Activated CD4-positive, alpha-beta T cell treated with anti-CD3 and anti-CD28 coated beads, Interleukin-2, amount 10 ng/mL, durations not matched to agents 24 days and 14 days (primary cell): ENCODE measurements around the gene CENPL. TPM values are rescaled to one million over a fixed set of nuclear protein-coding genes. Genes with fewer than 3 reads are reported as not detected.
"Not testable (repeated sequence)": the region's sequence is repeated elsewhere in the genome, so short reads cannot be mapped to it uniquely, and the experiment has no call there.

Experiments used
- DNase-seq: peaks from one replicate; pipeline ENCODE4 v3.0.0; 2022
- H3K27ac Mint-ChIP-seq: one replicate; pipeline ENCODE4 v1.8.0; 2022; ENCODE audit warnings: mild to moderate bottlenecking, mixed read lengths
- H3K27me3 Mint-ChIP-seq: one replicate; pipeline ENCODE4 v1.8.0; 2022; ENCODE audit warnings: mixed read lengths
- H3K36me3 Mint-ChIP-seq: one replicate; pipeline ENCODE4 v1.8.0; 2022; ENCODE audit warnings: low read depth, mild to moderate bottlenecking, mixed read lengths
- H3K4me1 Mint-ChIP-seq: one replicate; pipeline ENCODE4 v1.8.0; 2021; ENCODE audit warnings: mixed read lengths
- H3K4me3 Mint-ChIP-seq: one replicate; pipeline ENCODE4 v1.8.0; 2022; ENCODE audit warnings: mild to moderate bottlenecking, moderate library complexity, mixed read lengths
- H3K9me3 Mint-ChIP-seq: one replicate; pipeline ENCODE4 v1.8.0; 2021; ENCODE audit warnings: mixed read lengths
- intact Hi-C: fragments of 100-400 bp; cut with micrococcal nuclease; formaldehyde crosslinking; loops from one replicate; pipeline ENCODE4 v1.15.1; 2023
- total RNA-seq: library from RNA; stranded (reverse); gene quantifications from 2 replicates; pipeline ENCODE4 v1.2.3, GENCODE V29; 2022

CENPL gene
- total RNA-seq, 1 donor from 2014 or later, result 23.2 TPM

DNA sequence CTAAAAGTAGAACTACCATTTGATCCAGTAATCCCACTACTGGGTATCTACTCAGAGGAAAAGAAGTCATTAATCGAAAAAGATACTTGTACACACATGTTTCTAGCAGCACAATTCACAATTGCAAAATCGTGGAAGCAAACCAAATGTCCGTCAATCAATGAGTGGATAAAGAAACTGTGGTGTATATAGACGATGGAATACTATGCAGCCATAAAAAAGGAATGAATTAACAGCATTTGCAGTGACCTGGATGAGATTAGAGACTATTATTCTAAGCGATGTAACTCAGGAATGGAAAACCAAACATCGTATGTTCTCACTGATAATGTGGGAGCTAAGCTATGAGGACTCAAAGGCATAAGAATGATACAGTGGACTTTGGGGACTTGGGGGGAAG lies 60.4 kb downstream of the CENPL start:
- not testable (repeated sequence) for H3K4me3 Mint-ChIP-seq, H3K4me1 Mint-ChIP-seq
- peaks cover 36% of the 10 kb centered on the region for H3K9me3 Mint-ChIP-seq

DNA sequence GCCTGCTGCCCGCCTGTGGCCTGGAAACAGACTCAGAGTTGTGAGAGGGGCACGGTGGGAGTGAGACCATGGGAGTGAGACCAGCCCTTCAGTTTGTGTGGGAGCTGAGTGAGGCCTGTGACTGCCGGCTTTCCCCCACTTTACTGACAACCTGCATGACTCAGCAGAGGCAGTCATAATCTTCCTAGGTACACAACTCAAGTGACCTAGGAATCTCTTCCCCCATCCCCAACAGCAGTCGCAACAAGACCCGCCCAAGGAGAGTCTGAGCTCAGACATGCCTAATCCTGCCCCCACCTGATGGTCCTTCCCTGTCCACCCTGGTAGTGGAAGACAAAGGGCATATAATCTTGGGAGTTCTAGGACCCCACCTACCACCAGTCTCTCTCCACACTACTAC lies 65.7 kb downstream of the CENPL start:
- Mint-ChIP-seq H3K36me3 (peaks cover 78% of the 10 kb centered on the region), H3K9me3 (peaks cover 32% of the 10 kb centered on the region), H3K27ac (no peak overlapping the region), H3K4me3 (no peak overlapping the region), H3K27me3 (no peaks in the 10 kb centered on the region), H3K4me1 (peaks cover 3% of the 10 kb centered on the region)
- DNase-seq, result no peak
- intact Hi-C loops, result no loop called here

More for the DNA sequence above, 60.4 kb downstream of the CENPL start:
- H3K36me3 Mint-ChIP-seq, result peaks cover 63% of the 10 kb centered on the region
- H3K27me3 Mint-ChIP-seq, intact Hi-C loops, H3K27ac Mint-ChIP-seq, DNase-seq: not testable (repeated sequence)

DNA sequence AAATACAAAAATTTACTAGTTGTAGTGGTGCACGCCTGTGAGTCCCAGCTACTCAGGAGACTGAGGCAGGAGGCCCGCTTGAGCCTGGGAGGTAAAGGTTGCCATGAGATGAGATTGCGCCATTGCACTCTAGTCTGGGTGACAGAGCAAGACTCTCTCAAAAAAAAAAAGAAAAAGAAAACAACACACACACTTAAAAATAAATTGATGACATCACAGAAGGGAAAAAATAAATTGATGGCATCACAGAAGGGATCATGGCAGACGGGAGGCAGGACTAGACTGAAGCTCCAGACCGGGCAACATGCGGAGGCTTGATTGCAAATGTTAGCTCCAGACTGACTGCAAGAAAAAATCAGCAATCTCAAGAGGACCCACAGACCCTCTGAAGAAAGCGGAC lies 66.6 kb downstream of the CENPL start:
- Mint-ChIP-seq H3K27me3 (no peaks in the 10 kb centered on the region), H3K4me1 (peaks cover 3% of the 10 kb centered on the region), H3K4me3 (no peak overlapping the region), H3K9me3 (peaks cover 29% of the 10 kb centered on the region), H3K36me3 (peaks cover 78% of the 10 kb centered on the region), H3K27ac (no peak overlapping the region)
- DNase-seq, result no peak
- intact Hi-C loops, result no loop called here

DNA sequence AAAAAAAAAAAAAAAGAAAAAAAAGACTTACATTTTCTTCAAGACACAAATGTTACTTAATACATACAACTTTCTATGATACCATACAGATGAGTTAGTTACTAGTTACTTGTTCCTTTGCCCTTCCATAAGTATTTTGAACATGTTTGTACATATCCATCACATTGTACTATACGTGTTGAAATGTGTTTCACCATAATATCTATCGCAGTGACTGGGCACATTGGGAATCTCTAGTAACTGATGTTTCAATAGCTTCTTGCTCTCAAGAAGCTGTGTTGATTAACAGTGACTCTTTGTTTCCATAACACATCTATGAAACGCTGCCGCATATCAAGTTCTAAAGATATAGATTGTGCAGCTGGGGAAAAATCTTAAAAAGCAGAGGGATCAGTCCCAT lies 67.0 kb downstream of the CENPL start:
- Mint-ChIP-seq H3K27ac (no peak overlapping the region), H3K4me3 (no peak overlapping the region), H3K9me3 (peaks cover 29% of the 10 kb centered on the region), H3K36me3 (peaks cover 74% of the 10 kb centered on the region), H3K27me3 (no peaks in the 10 kb centered on the region), H3K4me1 (peaks cover 3% of the 10 kb centered on the region)
- DNase-seq, result no peak
- intact Hi-C loops, result no loop called here

DNA sequence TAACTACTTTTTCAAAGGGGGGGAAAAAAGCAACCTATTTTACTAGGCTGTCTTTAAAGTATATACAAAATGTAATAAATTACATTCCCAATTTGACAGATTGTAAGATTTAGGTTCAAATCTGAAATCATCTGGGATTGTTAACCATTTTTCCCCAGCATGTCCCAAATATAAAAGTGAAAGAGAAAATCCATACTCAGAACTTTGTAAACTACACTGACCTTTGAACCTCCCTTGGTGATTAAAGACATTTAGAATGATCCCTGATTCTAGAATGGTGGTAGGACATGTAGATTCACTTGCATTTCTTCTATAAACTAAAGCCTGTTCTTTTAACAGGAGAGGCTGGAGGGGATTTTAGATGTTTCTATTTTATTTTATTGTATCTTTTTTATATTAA lies 70.9 kb downstream of the CENPL start:
- Mint-ChIP-seq H3K4me3 (no peak overlapping the region), H3K4me1 (no peaks in the 10 kb centered on the region), H3K36me3 (peaks cover 44% of the 10 kb centered on the region), H3K9me3 (no peaks in the 10 kb centered on the region), H3K27ac (no peak overlapping the region), H3K27me3 (no peaks in the 10 kb centered on the region)
- intact Hi-C loops, result no loop called here
- DNase-seq, result no peak

Other genes with a start within 250 kb of the CENPL start
- gene SLC9C2, start 221.8 kb downstream of the CENPL start, total RNA-seq, result not detected in 2 replicates
- gene TEX50, start 189.5 kb downstream of the CENPL start, total RNA-seq, result not detected in 2 replicates
- gene ANKRD45, start 155.0 kb downstream of the CENPL start, total RNA-seq, result not detected in 2 replicates
- gene KLHL20, start 109.9 kb downstream of the CENPL start, total RNA-seq, result 15.4 and 17.1 TPM in 2 replicates
- gene DARS2, start 210 bp downstream of the CENPL start, total RNA-seq, result 47.6 and 52.2 TPM in 2 replicates
- gene GAS5, start 43.1 kb upstream of the CENPL start, total RNA-seq, result 695 and 703 TPM in 2 replicates
- 8.7 and 9.1 TPM in 2 replicates for gene ZBTB37, start 43.5 kb upstream of the CENPL start, total RNA-seq
- not detected in 2 replicates for gene SERPINC1, start 92.4 kb upstream of the CENPL start, total RNA-seq
- gene RC3H1, start 197.5 kb upstream of the CENPL start, total RNA-seq, result 41.7 and 43.3 TPM in 2 replicates